ENCODE results near the gene ATP8A1.
A peak's percentile ranks its signal among the peaks of the same experiment; 100 is the strongest.

ATP8A1 gene

GRCh38 chr4:42573249-42573648 lies 83.7 kb downstream of the ATP8A1 start:
- TF ChIP-seq CTCF (IDR thresholded peaks at IDR 0.05; ENCODE audit: extremely low read depth, insufficient read depth, missing control alignments), result no peak
- no peak for DNase-seq (ENCODE audit: low spot score)
- in situ Hi-C loops (cut with MboI; ENCODE audit: low pct_unique_long_range_greater_than_20kb, low sequenced_read_pairs, unreplicated experiment), result loop anchor here (25.0 kb wide), 1 partner anchor 289 kb away; no protein-coding TSS in a partner anchor

- DNase-seq (ENCODE audit: low spot score), result no peak
- no peak for TF ChIP-seq CTCF (IDR thresholded peaks at IDR 0.05; ENCODE audit: extremely low read depth, insufficient read depth, missing control alignments)
- in situ Hi-C loops (cut with MboI; ENCODE audit: low pct_unique_long_range_greater_than_20kb, low sequenced_read_pairs, unreplicated experiment), result loop anchor here (25.0 kb wide), 1 partner anchor 292 kb away; no protein-coding TSS in a partner anchor
Measured at GRCh38 chr4:42570221-42570620, 86.7 kb downstream of the ATP8A1 start.

- in situ Hi-C loops (cut with MboI; ENCODE audit: low pct_unique_long_range_greater_than_20kb, low sequenced_read_pairs, unreplicated experiment), result loop anchor here (10.0 to 25.0 kb wide), 2 partner anchors 176 to 294 kb away; no protein-coding TSS in a partner anchor
- peak; percentile 53 for DNase-seq (ENCODE audit: low spot score)
Measured at GRCh38 chr4:42568610-42569207, 88.2 kb downstream of the ATP8A1 start.

GRCh38 chr4:42566835-42567234 lies 90.1 kb downstream of the ATP8A1 start:
- no peak for TF ChIP-seq CTCF (IDR thresholded peaks at IDR 0.05; ENCODE audit: extremely low read depth, insufficient read depth, missing control alignments)
- DNase-seq (ENCODE audit: low spot score), result no peak
- in situ Hi-C loops (cut with MboI; ENCODE audit: low pct_unique_long_range_greater_than_20kb, low sequenced_read_pairs, unreplicated experiment), result loop anchor here (10.0 to 25.0 kb wide), 2 partner anchors 178 to 295 kb away; no protein-coding TSS in a partner anchor

More at GRCh38 chr4:42568610-42569207, 88.2 kb downstream of the ATP8A1 start:
- TF ChIP-seq CTCF (IDR thresholded peaks at IDR 0.05; ENCODE audit: extremely low read depth, insufficient read depth, missing control alignments), result peak; percentile 69

GRCh38 chr4:42562016-42562415 lies 94.9 kb downstream of the ATP8A1 start:
- TF ChIP-seq CTCF (IDR thresholded peaks at IDR 0.05; ENCODE audit: extremely low read depth, insufficient read depth, missing control alignments), result no peak
- DNase-seq (ENCODE audit: low spot score), result no peak
- in situ Hi-C loops (cut with MboI; ENCODE audit: low pct_unique_long_range_greater_than_20kb, low sequenced_read_pairs, unreplicated experiment), result loop anchor here (10.0 to 25.0 kb wide), 2 partner anchors 183 to 300 kb away; no protein-coding TSS in a partner anchor

- TF ChIP-seq CTCF (IDR thresholded peaks at IDR 0.05; ENCODE audit: extremely low read depth, insufficient read depth, missing control alignments), result no peak
- in situ Hi-C loops (cut with MboI; ENCODE audit: low pct_unique_long_range_greater_than_20kb, low sequenced_read_pairs, unreplicated experiment), result loop anchor here (10.0 to 25.0 kb wide), 2 partner anchors 184 to 301 kb away; no protein-coding TSS in a partner anchor
- DNase-seq (ENCODE audit: low spot score), result no peak
Measured at GRCh38 chr4:42561031-42561430, 95.9 kb downstream of the ATP8A1 start.

Measured in GM13977 (cell line).